Osteoblast (primary cell): ENCODE measurements around the gene OTULIN. TPM values are rescaled to one million over a fixed set of nuclear protein-coding genes. Genes with fewer than 3 reads are reported as not detected.

Experiments used
- DNase-seq: peaks from one replicate; pipeline ENCODE4 v3.0.0; 2011; ENCODE audit warnings: low spot score, mixed read lengths; ENCODE audit not compliant: insufficient read length; ENCODE audit errors: missing footprints
- H2AFZ ChIP-seq: 2 replicates; pipeline ENCODE4 v1.6.0; 2011; ENCODE audit warnings: mild to moderate bottlenecking, low read length
- H3K27ac ChIP-seq: 2 replicates; pipeline ENCODE4 v1.5.1; 2011; ENCODE audit warnings: mild to moderate bottlenecking, low read depth, low read length, moderate library complexity
- H3K27me3 ChIP-seq: 2 replicates; pipeline ENCODE4 v1.6.0; 2012; ENCODE audit warnings: mild to moderate bottlenecking, control low read depth, inconsistent platforms, low read length, moderate library complexity; ENCODE audit not compliant: insufficient read depth
- H3K36me3 ChIP-seq: 2 replicates; pipeline ENCODE4 v1.5.1; 2011; ENCODE audit warnings: mild to moderate bottlenecking, low read length, control low read depth, moderate library complexity; ENCODE audit not compliant: insufficient read depth
- H3K4me1 ChIP-seq: 2 replicates; pipeline ENCODE4 v1.5.1; 2011; ENCODE audit warnings: mild to moderate bottlenecking, low read length, control low read depth, moderate library complexity; ENCODE audit not compliant: insufficient read depth
- H3K4me2 ChIP-seq: 2 replicates; pipeline ENCODE4 v1.6.0; 2011; ENCODE audit warnings: mild to moderate bottlenecking, low read length; ENCODE audit not compliant: insufficient read depth
- H3K4me3 ChIP-seq: fragments of 200-600 bp; sonication (generic); 3 replicates; pipeline ENCODE4 v1.5.1; 2012; ENCODE audit warnings: mild to moderate bottlenecking, low read length, inconsistent platforms; ENCODE audit not compliant: insufficient read depth
- H3K79me2 ChIP-seq: 2 replicates; pipeline ENCODE4 v1.6.0; 2012; ENCODE audit warnings: mild to moderate bottlenecking, low read length, control low read depth, inconsistent platforms; ENCODE audit not compliant: insufficient read depth
- H3K9me3 ChIP-seq: 2 replicates; pipeline ENCODE4 v1.5.1; 2011; ENCODE audit warnings: low read depth, low read length, control low read depth
- H4K20me1 ChIP-seq: 2 replicates; pipeline ENCODE4 v1.6.0; 2012; ENCODE audit warnings: mild to moderate bottlenecking, low read length, control low read depth; ENCODE audit not compliant: insufficient read depth
- total RNA-seq: library from RNA; depleted of rRNA; stranded (reverse); fragments of >200 nt; gene quantifications from 2 replicates; pipeline ENCODE4 v1.2.3, GENCODE V29; 2012
- TF ChIP-seq, protein P1 (sequence below): IDR thresholded peaks from 2 replicates; pipeline ENCODE4 v1.5.1; 2011; ENCODE audit warnings: mild to moderate bottlenecking, low read depth, low read length, moderate library complexity; ENCODE audit errors: extremely low read depth

The OTULIN gene
- total RNA-seq, 1 donor: 29.7 TPM

DNA sequence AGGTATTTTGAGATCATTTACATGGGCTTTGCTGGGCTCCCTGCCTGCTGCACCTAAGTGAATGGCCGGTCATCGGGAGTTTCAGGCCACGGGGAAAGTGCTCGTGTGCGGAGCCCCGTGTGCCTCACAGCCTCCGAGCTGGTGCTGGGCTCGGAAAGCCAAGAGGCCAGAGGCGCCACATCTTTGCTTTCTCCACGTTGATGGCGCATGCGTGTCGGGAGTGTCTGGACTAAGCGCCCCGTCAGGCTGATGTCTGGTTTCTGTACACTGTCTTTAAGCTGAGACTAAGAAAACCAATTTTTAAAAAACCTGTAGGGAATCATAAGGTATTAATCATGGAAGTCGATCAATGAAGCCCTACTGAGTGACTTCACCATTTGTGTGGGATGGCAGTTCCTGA lies 69.1 kb downstream of the OTULIN start:
- Histone ChIP-seq H4K20me1 (no peaks in the 10 kb centered on the region), H3K79me2 (peaks cover 3% of the 10 kb centered on the region), H3K27me3 (no peaks in the 10 kb centered on the region), H3K36me3 (peaks cover 75% of the 10 kb centered on the region), H3K4me3 (no peak overlapping the region), H2AFZ (no peak overlapping the region), H3K27ac (no peak overlapping the region), H3K4me1 (no peaks in the 10 kb centered on the region), H3K4me2 (no peak overlapping the region), H3K9me3 (no peaks in the 10 kb centered on the region)
- no peak for DNase-seq
- TF ChIP-seq, protein P1, sequence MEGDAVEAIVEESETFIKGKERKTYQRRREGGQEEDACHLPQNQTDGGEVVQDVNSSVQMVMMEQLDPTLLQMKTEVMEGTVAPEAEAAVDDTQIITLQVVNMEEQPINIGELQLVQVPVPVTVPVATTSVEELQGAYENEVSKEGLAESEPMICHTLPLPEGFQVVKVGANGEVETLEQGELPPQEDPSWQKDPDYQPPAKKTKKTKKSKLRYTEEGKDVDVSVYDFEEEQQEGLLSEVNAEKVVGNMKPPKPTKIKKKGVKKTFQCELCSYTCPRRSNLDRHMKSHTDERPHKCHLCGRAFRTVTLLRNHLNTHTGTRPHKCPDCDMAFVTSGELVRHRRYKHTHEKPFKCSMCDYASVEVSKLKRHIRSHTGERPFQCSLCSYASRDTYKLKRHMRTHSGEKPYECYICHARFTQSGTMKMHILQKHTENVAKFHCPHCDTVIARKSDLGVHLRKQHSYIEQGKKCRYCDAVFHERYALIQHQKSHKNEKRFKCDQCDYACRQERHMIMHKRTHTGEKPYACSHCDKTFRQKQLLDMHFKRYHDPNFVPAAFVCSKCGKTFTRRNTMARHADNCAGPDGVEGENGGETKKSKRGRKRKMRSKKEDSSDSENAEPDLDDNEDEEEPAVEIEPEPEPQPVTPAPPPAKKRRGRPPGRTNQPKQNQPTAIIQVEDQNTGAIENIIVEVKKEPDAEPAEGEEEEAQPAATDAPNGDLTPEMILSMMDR: no peak

DNA sequence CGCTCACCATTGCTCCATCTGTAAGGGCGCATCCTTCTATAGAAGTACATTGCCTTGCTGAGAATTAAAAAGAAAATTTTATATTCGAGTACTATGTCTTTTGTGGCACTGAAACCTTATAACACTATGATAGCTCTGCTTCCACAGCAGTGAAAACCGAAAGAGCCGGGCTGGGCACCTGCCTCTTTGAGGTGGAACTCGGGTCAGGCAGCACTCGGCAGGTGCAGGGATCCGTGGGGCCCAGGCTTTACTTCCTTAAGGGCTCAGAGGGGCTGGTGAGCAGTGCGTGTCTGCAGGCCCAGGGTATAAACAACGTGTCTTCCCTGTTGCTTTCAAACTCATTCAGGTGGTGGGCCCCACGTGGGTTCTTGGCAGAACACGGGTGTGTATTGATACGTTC lies 69.9 kb downstream of the OTULIN start:
- TF ChIP-seq, protein P1: no peak
- H3K36me3 ChIP-seq: peaks cover 76% of the 10 kb centered on the region
- no peaks in the 10 kb centered on the region for H3K27me3 ChIP-seq
- no peak overlapping the region for H3K27ac ChIP-seq
- H3K4me1 ChIP-seq: peaks cover 3% of the 10 kb centered on the region
- H3K4me3 ChIP-seq: no peak overlapping the region
- H4K20me1 ChIP-seq: no peaks in the 10 kb centered on the region
- H2AFZ ChIP-seq: no peak overlapping the region
- DNase-seq: no peak
- no peaks in the 10 kb centered on the region for H3K9me3 ChIP-seq
- no peak overlapping the region for H3K4me2 ChIP-seq
- peaks cover 3% of the 10 kb centered on the region for H3K79me2 ChIP-seq

DNA sequence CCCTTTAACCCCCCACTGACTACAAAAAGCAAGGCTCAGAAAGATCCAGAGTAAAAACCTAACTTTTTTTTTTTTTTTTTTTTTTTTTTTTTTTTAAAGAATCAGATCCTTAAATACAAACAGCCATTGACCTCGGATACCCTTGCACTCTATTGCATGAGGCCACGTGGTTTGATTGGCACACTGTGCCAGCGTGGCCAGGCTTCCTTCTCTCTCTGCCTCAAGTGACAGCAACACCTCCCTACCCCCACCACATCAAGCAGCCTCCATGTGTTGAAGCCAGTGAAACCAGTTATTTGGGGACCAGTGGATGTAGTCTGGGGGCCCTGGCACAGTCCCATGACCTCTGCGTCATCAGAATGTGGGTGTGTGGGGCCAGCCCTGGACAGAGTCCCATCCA lies 71.4 kb downstream of the OTULIN start:
- Histone ChIP-seq H3K9me3 (no peaks in the 10 kb centered on the region), H3K27me3 (no peaks in the 10 kb centered on the region), H3K79me2 (peaks cover 3% of the 10 kb centered on the region), H3K27ac (no peak overlapping the region), H3K4me1 (peaks cover 14% of the 10 kb centered on the region), H3K36me3 (peaks cover 80% of the 10 kb centered on the region), H4K20me1 (no peaks in the 10 kb centered on the region), H3K4me3 (no peak overlapping the region), H2AFZ (no peak overlapping the region), H3K4me2 (no peak overlapping the region)
- DNase-seq: no peak
- TF ChIP-seq, protein P1: no peak

DNA sequence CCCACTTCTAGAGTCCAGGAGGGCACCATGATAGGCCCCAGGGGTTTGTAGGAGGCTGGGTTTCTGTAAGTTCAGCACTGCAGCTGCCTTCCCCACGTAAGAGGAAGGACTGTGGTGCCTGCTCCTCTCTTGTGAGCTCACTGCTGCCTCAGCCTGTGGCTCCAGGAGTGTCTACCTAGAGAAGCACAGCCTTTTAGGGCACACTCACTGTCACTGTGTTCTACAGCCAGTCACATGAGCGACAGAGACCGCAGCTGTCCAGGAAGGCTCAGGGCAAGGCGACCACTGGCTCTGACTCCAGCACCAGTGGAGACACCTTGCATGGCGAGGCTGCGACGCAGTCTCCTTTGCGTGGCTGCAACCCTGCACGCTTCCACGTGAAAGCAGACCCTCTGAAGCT lies 72.8 kb downstream of the OTULIN start:
- Histone ChIP-seq H3K79me2 (peaks cover 4% of the 10 kb centered on the region), H3K4me3 (no peak overlapping the region), H3K9me3 (no peaks in the 10 kb centered on the region), H3K4me2 (no peak overlapping the region), H4K20me1 (peaks cover 3% of the 10 kb centered on the region), H2AFZ (no peak overlapping the region), H3K36me3 (peaks cover 83% of the 10 kb centered on the region), H3K27me3 (no peaks in the 10 kb centered on the region), H3K4me1 (peaks cover 14% of the 10 kb centered on the region), H3K27ac (no peak overlapping the region)
- DNase-seq: peak; percentile 22
- TF ChIP-seq, protein P1: no peak
